GM21529 (cell line): ENCODE results near the gene GNG7.
"Not testable (repeated sequence)": the region's sequence is repeated elsewhere in the genome, so short reads cannot be mapped to it uniquely, and the experiment has no call there.

Source experiments
- ATAC-seq: cut with Tn5 transposase; IDR thresholded peaks from one replicate; pipeline ENCODE4 v1.9.1; 2021; ENCODE audit not compliant: unreplicated experiment

Gene GNG7

DNA sequence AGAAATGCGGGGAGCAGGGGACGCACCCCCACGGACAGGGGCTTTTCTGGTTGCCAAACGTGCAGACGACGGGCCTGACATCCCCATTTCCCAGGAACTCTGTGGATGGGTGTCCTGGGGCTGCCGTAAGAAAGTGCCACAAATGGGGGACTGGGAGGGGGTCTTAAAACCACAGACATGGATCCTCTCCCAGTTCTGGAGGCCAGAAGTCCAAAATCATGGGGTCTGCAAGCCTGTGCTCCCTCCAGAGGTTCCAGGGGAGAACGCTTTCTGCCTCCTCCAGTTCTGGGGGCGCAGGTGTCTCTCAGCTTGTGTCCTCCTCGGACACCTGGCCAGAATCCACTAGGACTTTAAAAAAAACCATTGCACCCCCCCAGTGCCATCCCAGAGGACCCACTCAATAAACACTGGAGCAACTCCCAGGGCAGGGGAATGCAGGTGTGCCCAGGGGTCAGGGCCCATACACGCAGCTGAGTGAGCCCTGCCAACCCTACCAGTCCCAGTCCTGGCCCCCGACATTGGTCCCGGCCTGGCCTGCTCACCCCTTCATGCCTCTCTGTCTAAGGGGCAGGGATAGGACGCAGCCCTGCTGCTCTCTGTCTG, 122.7 kb downstream of the GNG7 start:
- no peak for ATAC-seq

GRCh38 chr19:2578901-2579677, 123.4 kb downstream of the GNG7 start:
- ATAC-seq = no peak

DNA sequence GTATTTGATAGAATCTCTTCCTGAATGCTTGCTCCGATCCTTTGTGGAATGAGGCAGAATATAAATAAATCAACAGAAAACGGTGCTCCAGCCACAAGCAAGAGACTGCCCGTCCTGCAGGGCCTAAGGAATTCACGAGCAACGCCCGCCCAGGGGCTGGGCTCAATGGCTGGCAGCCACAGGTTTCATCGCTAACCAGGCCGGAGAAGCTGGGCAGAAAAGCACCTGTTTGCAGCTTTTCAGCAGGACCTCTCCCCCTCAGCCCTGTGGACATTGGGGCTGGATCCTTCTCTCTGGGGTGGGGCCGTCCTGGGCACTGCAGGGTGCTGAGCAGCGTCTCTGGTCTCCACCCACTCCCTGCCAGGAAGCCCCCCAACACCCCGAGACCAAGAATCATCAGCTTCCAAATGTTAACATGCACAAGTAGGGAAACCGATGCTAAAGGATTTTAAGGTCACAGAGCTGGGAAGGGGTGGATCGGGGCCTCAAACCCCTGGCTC, 124.1 kb downstream of the GNG7 start:
- no peak for ATAC-seq

DNA sequence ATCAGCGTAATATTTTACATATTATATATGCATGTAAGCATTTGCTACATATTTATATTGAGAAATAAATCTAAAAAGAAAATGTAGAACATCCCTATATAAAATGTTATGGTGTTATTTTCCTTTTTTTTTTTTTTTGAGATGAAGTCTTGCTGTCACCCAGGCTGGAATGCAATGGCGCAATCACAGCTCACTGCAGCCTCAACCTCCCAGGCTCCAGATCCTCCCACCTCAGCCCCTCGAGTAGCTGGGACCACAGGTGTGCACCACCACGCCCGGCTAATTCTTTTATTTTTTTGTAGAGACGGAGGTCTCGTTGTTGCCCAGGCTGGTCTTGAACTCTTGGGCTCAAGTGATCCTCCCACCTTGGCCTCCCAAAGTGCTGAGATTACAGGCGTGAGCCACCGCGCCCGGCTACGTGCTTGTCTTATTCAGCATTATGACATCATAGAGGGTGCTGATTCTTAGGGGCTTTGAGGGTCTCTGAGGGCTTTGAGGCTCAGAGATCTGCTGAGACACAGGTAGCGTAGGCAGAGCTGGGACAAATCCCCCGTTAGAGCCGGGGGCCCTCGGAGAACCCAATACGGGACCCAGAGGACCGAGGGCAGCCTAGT, 124.7 kb downstream of the GNG7 start:
- ATAC-seq = no peak

DNA sequence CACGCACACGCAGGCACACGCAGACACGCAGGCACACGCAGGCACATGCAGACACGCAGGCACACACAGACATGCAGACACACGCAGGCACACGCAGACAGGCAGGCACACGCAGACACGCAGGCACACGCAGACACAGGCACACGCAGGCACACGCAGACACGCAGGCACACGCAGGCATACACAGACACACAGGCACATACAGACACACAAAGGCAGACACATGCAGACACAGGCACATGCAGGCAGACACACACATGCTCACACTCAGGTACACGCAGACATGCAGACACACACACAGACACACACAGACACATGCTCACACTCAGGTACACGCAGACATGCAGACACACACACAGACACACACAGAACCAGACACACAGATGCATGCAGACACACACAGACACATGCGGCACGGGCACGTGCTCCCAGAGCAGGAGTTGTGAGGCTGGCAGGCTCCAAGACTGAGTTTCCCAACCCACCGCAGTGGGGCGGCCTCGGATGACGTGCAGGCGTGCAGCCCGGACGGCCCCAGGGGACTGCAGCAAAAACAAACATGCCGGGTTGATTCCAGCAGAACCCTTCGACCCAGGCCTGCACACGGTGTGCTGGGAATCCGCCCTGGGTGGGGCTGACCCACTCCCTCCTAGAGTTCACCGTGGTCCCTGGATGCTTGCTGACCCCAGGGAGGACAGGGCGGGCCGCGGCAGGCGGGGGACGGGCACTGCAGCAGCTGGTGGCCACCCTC, 126.6 kb downstream of the GNG7 start:
- ATAC-seq = no peak

DNA sequence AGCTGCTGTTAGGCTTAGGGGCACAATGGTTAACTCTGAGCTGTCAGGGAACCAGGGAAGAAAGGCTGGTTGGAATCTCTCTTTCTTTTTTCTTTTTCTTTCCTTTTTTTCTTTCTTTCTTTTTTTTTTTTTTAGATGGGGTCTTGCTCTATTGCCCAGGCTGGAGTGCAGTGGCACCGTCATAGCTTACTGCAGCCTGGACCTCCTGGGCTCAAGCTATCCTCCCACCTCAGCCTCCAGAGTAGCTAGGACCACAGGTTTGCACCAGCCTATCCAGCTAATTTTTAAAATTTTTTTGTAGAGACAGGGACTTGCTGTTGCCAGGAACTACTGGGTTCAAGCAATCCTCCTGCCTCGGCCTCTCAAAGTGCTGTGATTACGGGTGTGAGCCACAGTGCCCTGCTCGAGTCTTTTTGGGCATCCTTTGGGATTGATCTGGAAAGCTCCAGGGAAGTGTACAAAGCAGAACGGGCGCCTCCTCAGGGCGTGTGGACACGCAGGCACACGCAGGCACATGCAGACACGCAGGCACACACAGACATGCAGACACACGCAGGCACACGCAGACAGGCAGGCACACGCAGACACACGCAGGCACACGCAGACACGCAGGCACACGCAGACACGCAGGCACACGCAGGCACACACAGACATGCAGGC, 127.4 kb downstream of the GNG7 start:
- ATAC-seq = no peak

DNA sequence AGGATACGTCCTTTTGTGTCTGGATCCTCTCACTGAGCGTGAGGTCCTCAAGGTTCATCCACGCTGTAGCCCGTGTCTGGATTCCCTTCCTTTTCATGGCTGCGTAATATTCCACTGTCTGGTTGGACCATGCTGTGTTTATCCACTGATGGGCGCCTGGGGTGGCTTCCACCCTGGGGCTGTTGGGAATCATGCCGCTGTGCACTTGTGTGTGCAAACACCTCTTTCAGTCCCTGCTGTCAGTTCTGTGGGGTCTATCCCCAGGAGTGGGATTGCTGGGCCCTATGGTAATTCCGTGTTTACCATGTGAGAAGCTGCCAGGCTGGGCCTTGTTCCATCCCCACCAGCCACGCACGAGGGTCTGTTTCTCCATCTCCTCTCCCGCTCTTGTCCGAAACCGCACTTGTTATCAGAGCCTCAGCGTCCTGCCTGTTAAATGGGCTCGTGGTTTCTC, 128.0 kb downstream of the GNG7 start:
- ATAC-seq = no peak

- no peak for ATAC-seq
Observed at GRCh38 chr19:2573916-2574315, 128.6 kb downstream of the GNG7 start.

- ATAC-seq = not testable (repeated sequence)
Observed at GRCh38 chr19:2572152-2572551, 130.3 kb downstream of the GNG7 start.

DNA sequence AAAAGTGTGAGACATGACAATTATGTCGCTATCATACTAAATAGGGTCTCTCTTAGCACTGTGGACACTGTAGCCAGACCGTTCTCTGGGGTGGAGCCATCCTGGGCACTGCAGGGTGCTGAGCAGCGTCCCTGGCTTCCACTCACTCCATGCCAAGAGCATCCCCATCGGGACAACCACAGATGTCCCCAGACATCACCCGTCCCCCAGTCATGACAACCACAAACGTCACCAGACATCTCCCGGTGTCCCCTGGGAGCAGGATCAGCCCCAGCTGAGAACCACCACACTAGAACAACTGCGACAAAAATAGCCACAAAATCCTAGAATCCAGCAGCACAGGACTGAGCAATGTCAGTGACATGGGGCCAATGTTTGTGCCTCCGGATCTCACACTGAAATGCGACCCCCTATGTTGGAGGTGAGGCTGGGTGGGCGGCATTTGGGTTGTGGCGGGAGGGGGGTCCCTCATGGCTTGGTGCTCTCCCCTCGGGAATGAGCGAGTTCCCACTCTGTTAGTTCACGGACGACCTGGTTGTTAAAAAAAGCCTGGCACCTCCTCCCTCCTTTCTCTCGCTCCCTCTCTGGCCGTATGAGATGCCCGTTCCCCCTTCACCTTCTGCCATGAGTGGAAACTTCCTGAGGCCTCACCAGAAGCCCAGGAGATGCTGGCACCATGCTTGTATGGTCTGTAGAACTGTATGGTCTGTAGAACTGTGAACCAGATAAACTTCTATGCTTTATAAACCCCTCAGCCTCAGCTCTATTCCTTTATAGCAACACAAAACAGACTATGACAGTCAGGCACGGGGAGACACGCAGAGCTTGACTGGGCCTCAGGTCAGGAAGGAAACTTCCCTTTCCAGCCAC, 132.7 kb downstream of the GNG7 start:
- no peak for ATAC-seq

GRCh38 chr19:2567996-2568395, 134.5 kb downstream of the GNG7 start:
- ATAC-seq = no peak

- no peak for ATAC-seq
Observed at GRCh38 chr19:2567580-2567979, 134.9 kb downstream of the GNG7 start.

DNA sequence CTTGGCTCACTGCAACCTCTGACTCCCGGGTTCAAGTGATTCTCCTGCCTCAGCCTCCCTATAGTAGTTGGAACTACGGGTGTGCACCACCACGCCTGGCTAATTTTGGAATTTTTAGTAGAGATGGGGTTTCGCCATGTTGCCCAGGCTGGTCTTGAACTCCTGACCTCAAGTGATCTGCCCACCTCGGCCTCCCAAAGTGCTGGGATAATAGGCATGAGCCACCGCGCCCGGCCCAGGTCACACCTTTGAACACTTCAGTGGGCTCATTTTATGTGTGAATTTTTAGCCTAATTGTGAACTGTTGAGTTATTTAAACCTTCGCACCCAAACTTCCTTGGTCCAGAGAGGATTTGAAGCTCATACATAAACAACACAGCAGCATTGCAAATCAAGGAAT, 138.9 kb downstream of the GNG7 start:
- ATAC-seq = not testable (repeated sequence)

DNA sequence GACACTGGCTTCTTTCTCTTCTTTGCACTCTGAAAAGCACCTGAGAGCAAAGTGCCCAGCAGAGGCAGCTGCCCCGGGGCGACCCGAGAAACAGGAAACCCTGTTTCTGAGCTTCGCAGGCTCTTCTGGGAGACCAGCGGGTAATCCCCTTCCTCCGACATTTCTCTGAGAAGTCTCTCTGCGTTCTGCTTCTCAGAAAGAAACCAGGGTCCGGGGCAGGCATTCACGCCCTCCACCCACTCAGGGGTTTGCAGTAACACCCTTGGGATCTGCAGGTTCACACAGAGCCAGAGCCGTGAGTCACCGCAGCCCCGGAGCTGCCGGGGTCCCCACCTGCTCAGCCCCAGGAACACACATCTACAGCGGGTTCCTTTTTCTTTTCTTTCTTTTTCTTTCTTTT, 140.6 kb downstream of the GNG7 start:
- ATAC-seq = peak; percentile 61

DNA sequence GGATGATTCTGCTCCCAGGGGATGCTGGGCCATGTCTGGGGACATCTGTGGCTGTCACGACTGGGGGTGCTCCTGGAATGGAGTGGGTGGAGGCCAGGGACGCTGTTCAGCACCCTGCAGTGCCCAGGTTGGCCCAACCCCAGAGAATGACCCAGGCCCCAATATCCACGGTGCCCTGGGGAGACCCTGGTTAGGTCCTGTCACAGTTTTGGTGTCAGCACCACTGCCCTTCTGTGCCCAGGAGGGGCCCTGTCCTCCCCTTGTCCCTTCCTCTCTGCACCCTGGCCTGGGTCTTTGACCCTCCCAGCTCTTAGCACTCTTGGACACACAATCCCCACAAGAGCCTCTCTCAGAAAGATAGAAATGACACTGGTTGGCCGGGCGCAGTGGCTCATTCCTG, 141.3 kb downstream of the GNG7 start:
- ATAC-seq = no peak

- ATAC-seq = no peak
Observed at GRCh38 chr19:2560369-2560768, 142.1 kb downstream of the GNG7 start.

- ATAC-seq = no peak
Observed at GRCh38 chr19:2558543-2558942, 144.0 kb downstream of the GNG7 start.

- ATAC-seq = not testable (repeated sequence)
Observed at GRCh38 chr19:2558131-2558530, 144.4 kb downstream of the GNG7 start.

DNA sequence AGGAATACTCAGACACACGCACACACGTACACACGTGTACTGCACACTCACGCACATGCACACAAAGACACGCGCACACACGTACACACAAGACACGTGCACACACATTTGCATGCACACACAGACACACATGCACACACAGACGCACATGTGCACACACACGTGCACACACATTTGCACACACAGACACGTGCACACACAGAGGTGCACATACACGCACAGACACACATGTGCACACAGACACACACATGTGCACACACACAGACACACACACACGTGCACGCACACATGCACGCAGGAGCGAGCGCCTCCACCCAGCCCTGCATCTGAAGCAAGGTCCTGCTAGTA, 145.4 kb downstream of the GNG7 start:
- ATAC-seq = no peak
